Muscle layer of colon (tissue), 2 donors: ENCODE results near the gene RFC1.

Experiments
- H3K27ac ChIP-seq: one replicate; pipeline ENCODE4 v1.7.0; 2013; ENCODE audit warnings: low read depth, mild to moderate bottlenecking, low read length, moderate library complexity
- H3K27me3 ChIP-seq, 2 donors: one replicate each; pipeline ENCODE4 v1.7.0; 2013; ENCODE audit warnings: low read length in 2 of 2, mild to moderate bottlenecking in 2 of 2; ENCODE audit not compliant: insufficient read depth in 2 of 2, control insufficient read depth in 1 of 2
- H3K36me3 ChIP-seq: one replicate; pipeline ENCODE4 v1.7.0; 2013; ENCODE audit warnings: mild to moderate bottlenecking, low read length; ENCODE audit not compliant: insufficient read depth
- H3K4me1 ChIP-seq: one replicate; pipeline ENCODE4 v1.7.0; 2013; ENCODE audit warnings: mild to moderate bottlenecking, low read length; ENCODE audit not compliant: insufficient read depth
- H3K4me3 ChIP-seq, 2 donors: one replicate each; pipeline ENCODE4 v1.7.0; 2013; ENCODE audit warnings: low read length in 2 of 2, low read depth in 1 of 2, mild to moderate bottlenecking in 1 of 2, moderate library complexity in 1 of 2
- H3K9ac ChIP-seq: one replicate; pipeline ENCODE4 v1.7.0; 2013; ENCODE audit warnings: low read length
- H3K9me3 ChIP-seq: one replicate; pipeline ENCODE4 v1.7.0; 2013; ENCODE audit warnings: mild to moderate bottlenecking, low read length
- donor health status: abdominal sarcoma.
- donor health status: Adenocarcinoma of cecum.

Gene RFC1

GRCh38 chr4:39263895-39264294 lies 102.3 kb downstream of the RFC1 start:
- Histone ChIP-seq H3K9ac (no peak overlapping the region), H3K27me3 (no peaks in the 10 kb centered on the region), H3K27ac (no peak overlapping the region), H3K4me1 (no peaks in the 10 kb centered on the region), H3K9me3 (no peaks in the 10 kb centered on the region), H3K4me3 (no peak overlapping the region), H3K36me3 (peaks cover 8% of the 10 kb centered on the region)

- Histone ChIP-seq H3K9me3 (no peaks in the 10 kb centered on the region), H3K4me3 (no peak overlapping the region), H3K27ac (no peak overlapping the region), H3K4me1 (no peaks in the 10 kb centered on the region), H3K27me3 (no peaks in the 10 kb centered on the region), H3K9ac (no peak overlapping the region), H3K36me3 (peaks cover 5% of the 10 kb centered on the region)
Observed at GRCh38 chr4:39259571-39260330, 106.4 kb downstream of the RFC1 start.

- Histone ChIP-seq H3K9ac (no peak overlapping the region), H3K27me3 (no peaks in the 10 kb centered on the region), H3K4me1 (no peaks in the 10 kb centered on the region), H3K9me3 (no peaks in the 10 kb centered on the region), H3K4me3 (no peak overlapping the region), H3K36me3 (peaks cover 5% of the 10 kb centered on the region), H3K27ac (no peak overlapping the region)
Observed at GRCh38 chr4:39256436-39256835, 109.7 kb downstream of the RFC1 start.

- Histone ChIP-seq H3K4me1 (no peaks in the 10 kb centered on the region), H3K27me3 (no peaks in the 10 kb centered on the region), H3K9ac (no peak overlapping the region), H3K4me3 (no peak overlapping the region), H3K27ac (no peak overlapping the region), H3K36me3 (peaks cover 5% of the 10 kb centered on the region), H3K9me3 (no peaks in the 10 kb centered on the region)
Observed at GRCh38 chr4:39255871-39256270, 110.3 kb downstream of the RFC1 start.

GRCh38 chr4:39255266-39255665 lies 110.9 kb downstream of the RFC1 start:
- Histone ChIP-seq H3K27ac (no peak overlapping the region), H3K27me3 (no peaks in the 10 kb centered on the region), H3K9ac (no peak overlapping the region), H3K4me3 (no peak overlapping the region), H3K9me3 (no peaks in the 10 kb centered on the region), H3K4me1 (no peaks in the 10 kb centered on the region), H3K36me3 (peaks cover 5% of the 10 kb centered on the region)

- no peaks in the 10 kb centered on the region for H3K9me3 ChIP-seq
- H3K4me3 ChIP-seq, result no peak overlapping the region
- peaks cover 7% of the 10 kb centered on the region for H3K36me3 ChIP-seq
- H3K27me3 ChIP-seq, result no peaks in the 10 kb centered on the region
- no peaks in the 10 kb centered on the region for H3K4me1 ChIP-seq
- no peak overlapping the region for H3K27ac ChIP-seq
- no peak overlapping the region for H3K9ac ChIP-seq
Observed at GRCh38 chr4:39243462-39243861, 122.7 kb downstream of the RFC1 start.
